OCI-LY7 (cell line): Measurements from ENCODE around the gene STK32A. TPM values are rescaled to one million over a fixed set of nuclear protein-coding genes. Genes with fewer than 3 reads are reported as not detected.

Experiments used
- BruUV-seq: library from RNA; stranded (reverse); fragments of 400-500 nt; replicated peaks from 2 replicates; lab custom pipeline; 2021; lab: Mats Ljungman, UMichigan
- CTCF ChIA-PET: fragments of 300-600 bp; sonication (Branson Sonifier 250); formaldehyde crosslinking; loops from one replicate; lab custom pipeline; 2022; ENCODE audit warnings: antibody characterized with exemption; ENCODE audit not compliant: unreplicated experiment; lab: Charles Lee
- POLR2A ChIA-PET: fragments of 300-600 bp; sonication (Branson Sonifier 250); formaldehyde crosslinking; loops from one replicate; lab custom pipeline; 2022; ENCODE audit warnings: antibody characterized with exemption; lab: Charles Lee
- DNase-seq: peaks from one replicate; pipeline ENCODE4 v3.0.0-alpha.2; 2015; ENCODE audit warnings: low spot score
- H2AFZ ChIP-seq: fragments of 200-600 bp; sonication (generic), shearing (Covaris generic); 2 replicates; pipeline ENCODE4 v1.6.1; 2014; ENCODE audit warnings: mild to moderate bottlenecking, antibody characterized with exemption, low read length, moderate library complexity
- H3K27ac ChIP-seq: fragments of 200-600 bp; sonication (generic); 2 replicates; pipeline ENCODE4 v1.5.1; 2014; ENCODE audit warnings: mixed run types, low read depth, mild to moderate bottlenecking, moderate library complexity, low read length, inconsistent platforms; ENCODE audit not compliant: poor library complexity, severe bottlenecking
- H3K36me3 ChIP-seq: fragments of 200-600 bp; sonication (generic); 2 replicates; pipeline ENCODE4 v1.6.1; 2014; ENCODE audit warnings: mild to moderate bottlenecking, antibody characterized with exemption, low read length, moderate library complexity, mixed read lengths; ENCODE audit not compliant: insufficient read depth
- H3K4me1 ChIP-seq: fragments of 200-600 bp; sonication (generic); 2 replicates; pipeline ENCODE4 v1.5.1; 2014; ENCODE audit warnings: mild to moderate bottlenecking, low read length; ENCODE audit not compliant: insufficient read depth, poor library complexity, severe bottlenecking
- H3K4me2 ChIP-seq: fragments of 200-600 bp; sonication (generic); 2 replicates; pipeline ENCODE4 v1.6.1; 2014; ENCODE audit warnings: mild to moderate bottlenecking, low read length
- H3K4me3 ChIP-seq: fragments of 200-600 bp; sonication (generic); 2 replicates; pipeline ENCODE4 v1.5.1; 2014; ENCODE audit warnings: mild to moderate bottlenecking, low read depth, low read length; ENCODE audit not compliant: poor library complexity, severe bottlenecking
- H3K79me2 ChIP-seq: fragments of 200-600 bp; sonication (generic); 2 replicates; pipeline ENCODE4 v1.6.1; 2016; ENCODE audit warnings: low read depth, mild to moderate bottlenecking, low read length, moderate library complexity, mixed read lengths; ENCODE audit not compliant: insufficient read depth
- H3K9me2 ChIP-seq: fragments of 200-600 bp; sonication (generic); 2 replicates; pipeline ENCODE4 v1.6.1; 2016; ENCODE audit warnings: mild to moderate bottlenecking, low read length, mixed read lengths; ENCODE audit not compliant: insufficient read depth
- H3K9me3 ChIP-seq: fragments of 200-600 bp; sonication (generic); 2 replicates; pipeline ENCODE4 v1.6.1; 2014; ENCODE audit warnings: mild to moderate bottlenecking, mixed run types, low read length, mixed read lengths
- H4K20me1 ChIP-seq: fragments of 200-600 bp; sonication (generic); 2 replicates; pipeline ENCODE4 v1.6.1; 2014; ENCODE audit warnings: mild to moderate bottlenecking, antibody characterized with exemption, low read length, moderate library complexity, mixed read lengths; ENCODE audit not compliant: insufficient read depth
- EZH2phosphoT487 ChIP-seq: fragments of 200-600 bp; sonication (generic); IDR thresholded peaks from 2 replicates; pipeline ENCODE4 v1.6.1; 2018; ENCODE audit warnings: low read depth, borderline replicate concordance, mild to moderate bottlenecking, mixed run types, antibody characterized with exemption, low read length, moderate library complexity, mixed read lengths
- intact Hi-C: fragments of 100-400 bp; cut with micrococcal nuclease; formaldehyde crosslinking; loops from one replicate; pipeline ENCODE4 v1.10.0; 2022; ENCODE audit not compliant: unreplicated experiment
- total RNA-seq, 2 experiments: library from RNA; depleted of rRNA in 1 of 2; stranded (reverse); fragments of >200 nt in 1 of 2; shearing (Covaris generic) in 1 of 2; gene quantifications; 2 replicates each; pipeline ENCODE4 v1.2.3, GENCODE V29; 2014 to 2022
- TF ChIP-seq, protein P1 (sequence below): fragments of 200-600 bp; sonication (generic); conservative IDR thresholded peaks from 2 replicates; pipeline ENCODE4 v1.5.1; 2014; ENCODE audit warnings: mild to moderate bottlenecking, antibody characterized with exemption, low read length, moderate library complexity, mixed read lengths

STK32A gene
- total RNA-seq, 2 experiments from 2014 or later = not detected

DNA sequence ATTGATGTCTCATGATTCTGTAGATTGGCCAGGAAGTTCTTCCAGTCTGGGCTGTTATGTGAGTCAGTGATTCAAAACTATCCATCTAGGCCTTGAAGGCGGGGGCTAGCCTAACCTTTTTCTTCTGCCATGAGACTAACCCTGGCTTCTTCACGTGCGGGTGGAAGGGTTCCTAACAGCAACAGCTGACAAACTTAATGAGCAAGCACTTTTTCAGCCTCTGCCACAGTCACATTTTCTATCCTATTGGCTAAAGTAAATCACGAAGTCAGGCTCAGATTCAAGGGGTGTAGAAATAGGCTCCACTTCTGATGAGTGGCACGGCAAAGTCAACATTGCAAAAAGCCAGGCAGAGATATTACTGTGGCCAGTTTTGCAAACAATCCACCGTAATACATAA is 68.4 kb downstream of the STK32A start:
- H3K79me2 ChIP-seq = no peaks in the 10 kb centered on the region
- no peaks in the 10 kb centered on the region for H3K9me2 ChIP-seq
- no peak overlapping the region for H3K4me3 ChIP-seq
- H3K36me3 ChIP-seq = no peaks in the 10 kb centered on the region
- H4K20me1 ChIP-seq = no peaks in the 10 kb centered on the region
- H3K9me3 ChIP-seq = no peaks in the 10 kb centered on the region
- H2AFZ ChIP-seq = no peak overlapping the region
- H3K4me1 ChIP-seq = no peaks in the 10 kb centered on the region
- H3K4me2 ChIP-seq = no peak overlapping the region
- no TSS peak for BruUV-seq
- no peak overlapping the region for H3K27ac ChIP-seq
- ChIA-PET CTCF (no interaction called here), POLR2A (interaction anchor here (1.2 kb wide), 1 partner anchor 22 kb away, joined by 3 read pairs; no protein-coding TSS in a partner anchor)
- no peak for TF ChIP-seq EZH2phosphoT487
- TF ChIP-seq, protein P1, sequence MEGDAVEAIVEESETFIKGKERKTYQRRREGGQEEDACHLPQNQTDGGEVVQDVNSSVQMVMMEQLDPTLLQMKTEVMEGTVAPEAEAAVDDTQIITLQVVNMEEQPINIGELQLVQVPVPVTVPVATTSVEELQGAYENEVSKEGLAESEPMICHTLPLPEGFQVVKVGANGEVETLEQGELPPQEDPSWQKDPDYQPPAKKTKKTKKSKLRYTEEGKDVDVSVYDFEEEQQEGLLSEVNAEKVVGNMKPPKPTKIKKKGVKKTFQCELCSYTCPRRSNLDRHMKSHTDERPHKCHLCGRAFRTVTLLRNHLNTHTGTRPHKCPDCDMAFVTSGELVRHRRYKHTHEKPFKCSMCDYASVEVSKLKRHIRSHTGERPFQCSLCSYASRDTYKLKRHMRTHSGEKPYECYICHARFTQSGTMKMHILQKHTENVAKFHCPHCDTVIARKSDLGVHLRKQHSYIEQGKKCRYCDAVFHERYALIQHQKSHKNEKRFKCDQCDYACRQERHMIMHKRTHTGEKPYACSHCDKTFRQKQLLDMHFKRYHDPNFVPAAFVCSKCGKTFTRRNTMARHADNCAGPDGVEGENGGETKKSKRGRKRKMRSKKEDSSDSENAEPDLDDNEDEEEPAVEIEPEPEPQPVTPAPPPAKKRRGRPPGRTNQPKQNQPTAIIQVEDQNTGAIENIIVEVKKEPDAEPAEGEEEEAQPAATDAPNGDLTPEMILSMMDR = no peak
- intact Hi-C loops = no loop called here
- DNase-seq = no peak

DNA sequence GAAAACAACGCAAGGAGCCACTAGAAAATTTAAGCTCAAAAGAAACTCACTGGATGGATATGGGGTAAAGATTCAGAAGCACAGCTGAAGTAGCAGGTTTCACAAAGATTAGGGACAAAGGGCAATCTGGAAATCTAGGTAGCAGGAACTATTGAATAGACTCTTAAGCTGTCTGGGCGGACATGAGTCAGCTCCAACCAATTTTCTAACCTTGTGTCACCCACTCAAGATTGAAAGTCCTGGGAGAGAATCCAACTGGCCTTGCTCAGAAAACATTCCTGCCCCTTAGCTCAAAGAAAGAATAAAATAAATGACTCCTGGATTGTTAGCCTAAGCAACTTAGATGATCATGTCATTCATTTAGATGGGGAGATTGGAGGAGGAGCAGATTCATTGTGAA is 69.2 kb downstream of the STK32A start:
- H3K9me2 ChIP-seq = no peaks in the 10 kb centered on the region
- no peaks in the 10 kb centered on the region for H3K9me3 ChIP-seq
- intact Hi-C loops = no loop called here
- CTCF ChIA-PET = no interaction called here
- POLR2A ChIA-PET = interaction anchor here (1.2 kb wide), 1 partner anchor 23 kb away, joined by 3 read pairs; no protein-coding TSS in a partner anchor
- no peak overlapping the region for H3K27ac ChIP-seq
- H3K36me3 ChIP-seq = no peaks in the 10 kb centered on the region
- no peaks in the 10 kb centered on the region for H4K20me1 ChIP-seq
- H2AFZ ChIP-seq = no peak overlapping the region
- H3K79me2 ChIP-seq = no peaks in the 10 kb centered on the region
- TF ChIP-seq EZH2phosphoT487 = no peak
- no peak overlapping the region for H3K4me3 ChIP-seq
- no peak for DNase-seq
- BruUV-seq = no TSS peak
- H3K4me1 ChIP-seq = no peaks in the 10 kb centered on the region
- no peak overlapping the region for H3K4me2 ChIP-seq

DNA sequence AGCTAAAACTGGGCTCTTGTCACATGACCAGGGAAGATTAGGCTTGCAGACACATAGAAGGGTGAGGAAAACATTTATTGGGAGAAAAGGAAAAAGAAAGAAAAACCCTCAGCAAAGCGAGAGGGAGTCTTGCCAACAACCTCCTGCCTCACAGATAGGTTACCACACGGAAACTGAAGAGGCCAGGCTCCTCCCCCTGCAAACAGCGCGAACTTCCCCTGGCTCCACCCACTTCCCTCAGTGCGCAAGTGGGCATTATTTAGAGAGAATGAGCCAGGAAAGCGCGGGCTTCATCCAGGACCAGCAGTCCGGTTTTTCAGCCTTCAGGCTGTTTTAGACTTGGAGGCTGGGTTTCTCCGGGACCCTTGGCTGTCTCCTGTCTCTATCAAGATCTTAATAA is 70.3 kb downstream of the STK32A start:
- no peaks in the 10 kb centered on the region for H3K9me3 ChIP-seq
- no peaks in the 10 kb centered on the region for H3K36me3 ChIP-seq
- BruUV-seq = no TSS peak
- no peak overlapping the region for H3K4me3 ChIP-seq
- intact Hi-C loops = no loop called here
- TF ChIP-seq EZH2phosphoT487 = no peak
- TF ChIP-seq, protein P1 = no peak
- no peak overlapping the region for H3K27ac ChIP-seq
- no peak overlapping the region for H2AFZ ChIP-seq
- H3K9me2 ChIP-seq = no peaks in the 10 kb centered on the region
- POLR2A ChIA-PET = interaction anchor here (0.6 kb wide), 1 partner anchor 136 kb away, joined by 3 read pairs; no protein-coding TSS in a partner anchor
- H3K4me2 ChIP-seq = no peak overlapping the region
- CTCF ChIA-PET = no interaction called here
- no peak for DNase-seq
- H4K20me1 ChIP-seq = no peaks in the 10 kb centered on the region
- H3K4me1 ChIP-seq = no peaks in the 10 kb centered on the region
- no peaks in the 10 kb centered on the region for H3K79me2 ChIP-seq
